Astrocyte of the spinal cord (primary cell): ENCODE measurements around the gene NFIC.
A peak's percentile ranks its signal among the peaks of the same experiment; 100 is the strongest.
"Not testable (repeated sequence)": the region's sequence is repeated elsewhere in the genome, so short reads cannot be mapped to it uniquely, and the experiment has no call there.

Source experiments
- DNase-seq: peaks from one replicate; pipeline ENCODE4 v3.0.0; 2011; ENCODE audit warnings: low read depth, low spot score
- H3K4me3 ChIP-seq: 2 replicates; pipeline ENCODE4 v1.5.1; 2011; ENCODE audit warnings: low read depth, mild to moderate bottlenecking, low read length, moderate library complexity
- in situ Hi-C: cut with HindIII; loops from 2 replicates; pipeline ENCODE4 v1.10.0; 2017; ENCODE audit warnings: low sequenced_read_pairs
- TF ChIP-seq, protein P1 (sequence below): IDR thresholded peaks from 2 replicates; pipeline ENCODE4 v1.5.1; 2012; ENCODE audit warnings: low read depth, mild to moderate bottlenecking, low read length, inconsistent platforms

The NFIC gene

DNA sequence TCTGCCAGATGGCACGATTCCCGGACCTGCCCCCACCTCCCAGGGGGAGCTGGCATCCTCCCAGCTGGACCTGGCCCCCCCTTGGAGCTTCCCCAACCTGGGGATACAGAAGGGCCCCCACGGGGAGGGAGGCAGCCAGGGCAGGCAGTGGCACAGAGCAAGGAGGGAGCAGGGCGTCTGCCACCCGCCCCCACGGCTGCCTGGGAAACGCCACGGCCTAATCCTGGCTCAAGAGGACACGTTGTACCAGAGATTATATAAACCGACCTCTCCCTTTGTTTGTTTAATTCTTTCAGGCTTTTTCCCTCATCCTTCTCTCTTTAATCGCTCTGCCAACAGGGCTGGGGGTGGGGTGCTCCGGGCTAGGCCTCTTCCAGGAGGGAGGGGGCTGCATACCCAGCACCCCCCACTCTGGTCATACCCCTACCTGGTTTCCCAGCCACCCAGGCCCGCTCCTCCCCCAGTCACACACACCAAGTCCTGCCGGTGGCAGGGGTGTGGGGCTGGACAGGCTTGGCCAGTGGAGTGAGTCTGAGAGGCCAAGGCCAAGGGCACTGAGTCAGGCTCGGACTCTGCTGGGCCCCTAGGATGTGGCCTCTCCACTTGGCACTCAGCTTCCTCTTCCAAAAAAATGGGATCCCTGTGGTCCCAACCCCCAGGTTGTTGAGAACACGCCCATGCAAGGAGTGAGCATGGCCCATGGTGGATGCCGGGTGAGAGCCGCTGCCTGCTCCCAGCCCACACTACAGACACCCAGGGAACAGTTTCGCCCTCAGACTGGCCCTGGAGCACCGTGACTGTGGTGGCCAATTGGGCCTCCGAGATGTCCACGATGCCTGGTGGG lies 29.5 kb upstream of the NFIC start:
- in situ Hi-C loops, result no loop called here
- no peak overlapping the region for H3K4me3 ChIP-seq
- peak; percentile 75 for DNase-seq
- TF ChIP-seq, protein P1, sequence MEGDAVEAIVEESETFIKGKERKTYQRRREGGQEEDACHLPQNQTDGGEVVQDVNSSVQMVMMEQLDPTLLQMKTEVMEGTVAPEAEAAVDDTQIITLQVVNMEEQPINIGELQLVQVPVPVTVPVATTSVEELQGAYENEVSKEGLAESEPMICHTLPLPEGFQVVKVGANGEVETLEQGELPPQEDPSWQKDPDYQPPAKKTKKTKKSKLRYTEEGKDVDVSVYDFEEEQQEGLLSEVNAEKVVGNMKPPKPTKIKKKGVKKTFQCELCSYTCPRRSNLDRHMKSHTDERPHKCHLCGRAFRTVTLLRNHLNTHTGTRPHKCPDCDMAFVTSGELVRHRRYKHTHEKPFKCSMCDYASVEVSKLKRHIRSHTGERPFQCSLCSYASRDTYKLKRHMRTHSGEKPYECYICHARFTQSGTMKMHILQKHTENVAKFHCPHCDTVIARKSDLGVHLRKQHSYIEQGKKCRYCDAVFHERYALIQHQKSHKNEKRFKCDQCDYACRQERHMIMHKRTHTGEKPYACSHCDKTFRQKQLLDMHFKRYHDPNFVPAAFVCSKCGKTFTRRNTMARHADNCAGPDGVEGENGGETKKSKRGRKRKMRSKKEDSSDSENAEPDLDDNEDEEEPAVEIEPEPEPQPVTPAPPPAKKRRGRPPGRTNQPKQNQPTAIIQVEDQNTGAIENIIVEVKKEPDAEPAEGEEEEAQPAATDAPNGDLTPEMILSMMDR, result no peak

DNA sequence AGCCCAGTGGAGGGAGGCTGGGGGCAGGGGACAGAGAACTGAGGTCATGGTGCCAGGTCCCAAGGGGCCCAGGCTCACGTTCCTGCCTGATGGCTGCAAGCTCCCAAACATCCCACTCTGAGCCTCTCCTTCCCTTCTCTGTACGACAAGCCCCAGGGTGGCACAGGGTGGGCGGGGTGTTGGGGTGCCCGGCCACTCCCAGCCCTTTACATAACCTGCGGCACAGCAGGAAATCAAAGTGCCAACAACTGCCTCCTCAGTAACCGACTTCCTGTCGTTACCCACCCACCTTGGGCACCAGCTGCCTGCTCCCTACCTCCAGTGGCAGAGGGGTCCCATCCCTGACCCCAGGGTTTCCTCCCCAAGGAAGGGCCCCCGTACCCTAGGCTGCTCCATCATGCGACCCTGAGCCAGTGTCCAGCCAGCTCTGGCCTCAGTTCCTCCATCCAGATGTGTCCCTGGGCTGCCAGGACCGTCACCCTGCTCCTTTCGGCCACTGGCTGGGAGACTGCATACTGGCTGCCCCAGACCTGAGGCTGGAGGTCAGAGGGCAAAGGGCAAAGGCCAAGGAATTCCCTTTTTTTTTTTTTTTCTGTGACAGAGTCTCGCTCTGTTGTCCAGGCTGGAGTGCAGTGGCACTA lies 27.7 kb upstream of the NFIC start:
- no peak for DNase-seq

DNA sequence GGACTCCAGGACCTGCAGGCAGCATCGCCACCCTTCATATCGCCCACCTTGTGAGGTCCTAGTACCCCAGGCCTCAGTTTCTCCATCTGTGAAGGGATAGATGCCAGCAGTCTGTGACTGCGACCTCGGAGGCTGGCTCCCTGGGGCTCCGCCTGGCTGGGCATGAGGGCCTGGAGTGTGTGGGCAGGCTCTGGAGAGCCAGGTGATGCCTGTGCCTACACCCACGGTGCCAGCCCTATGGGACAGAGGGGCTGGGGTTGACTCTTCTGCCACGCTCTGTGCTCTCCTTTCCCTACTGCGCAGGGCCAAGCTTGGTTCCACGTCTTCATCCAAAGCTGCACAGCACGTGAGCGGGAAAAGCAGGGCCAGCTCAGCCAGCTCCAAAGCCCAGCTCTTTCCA lies 26.0 kb upstream of the NFIC start:
- in situ Hi-C loops, result no loop called here
- TF ChIP-seq, protein P1, result no peak
- no peak for DNase-seq
- H3K4me3 ChIP-seq, result no peak overlapping the region

More for the DNA sequence above, 27.7 kb upstream of the NFIC start:
- TF ChIP-seq, protein P1, result no peak
- in situ Hi-C loops, result no loop called here
- H3K4me3 ChIP-seq, result no peak overlapping the region

DNA sequence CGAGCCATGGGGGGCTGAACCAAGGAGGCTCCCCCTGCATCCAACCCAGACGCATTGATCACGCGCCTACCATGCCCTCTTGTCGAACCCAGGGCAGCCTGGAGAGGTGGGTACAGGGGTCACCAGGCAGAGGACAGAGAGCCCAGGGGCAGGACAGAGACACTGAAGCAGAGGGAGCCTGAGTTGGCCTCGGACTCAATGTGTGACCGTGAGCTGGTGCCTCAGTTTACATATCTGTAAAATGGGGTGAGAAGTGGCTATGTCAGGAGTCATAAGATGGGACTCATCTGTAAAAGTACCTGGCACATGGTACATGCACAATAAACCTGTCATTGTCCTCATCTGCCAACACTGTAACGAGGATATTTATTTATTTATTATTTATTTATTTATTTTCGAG lies 24.1 kb upstream of the NFIC start:
- in situ Hi-C loops, result no loop called here
- no peak overlapping the region for H3K4me3 ChIP-seq
- no peak for DNase-seq
- TF ChIP-seq, protein P1, result no peak

DNA sequence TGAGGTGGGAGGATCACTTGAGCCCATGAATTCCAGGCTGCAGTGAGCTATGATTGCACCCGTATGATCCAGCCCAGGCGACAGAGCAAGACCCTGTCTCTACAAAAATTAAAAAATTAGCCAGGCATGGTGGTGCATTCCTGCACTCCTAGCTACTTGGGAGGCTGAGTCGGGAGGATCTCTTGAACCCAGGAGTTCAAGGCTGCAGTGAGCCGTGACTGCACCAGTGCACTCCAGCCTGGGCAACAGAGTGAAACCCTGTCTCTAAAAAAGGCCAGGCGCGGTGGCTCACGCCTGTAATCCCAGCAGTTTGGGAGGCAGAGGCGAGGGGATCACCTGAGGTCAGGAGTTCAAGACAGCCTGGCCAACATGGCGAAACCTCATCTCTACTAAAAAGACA lies 23.4 kb upstream of the NFIC start:
- DNase-seq, H3K4me3 ChIP-seq, in situ Hi-C loops: not testable (repeated sequence)

DNA sequence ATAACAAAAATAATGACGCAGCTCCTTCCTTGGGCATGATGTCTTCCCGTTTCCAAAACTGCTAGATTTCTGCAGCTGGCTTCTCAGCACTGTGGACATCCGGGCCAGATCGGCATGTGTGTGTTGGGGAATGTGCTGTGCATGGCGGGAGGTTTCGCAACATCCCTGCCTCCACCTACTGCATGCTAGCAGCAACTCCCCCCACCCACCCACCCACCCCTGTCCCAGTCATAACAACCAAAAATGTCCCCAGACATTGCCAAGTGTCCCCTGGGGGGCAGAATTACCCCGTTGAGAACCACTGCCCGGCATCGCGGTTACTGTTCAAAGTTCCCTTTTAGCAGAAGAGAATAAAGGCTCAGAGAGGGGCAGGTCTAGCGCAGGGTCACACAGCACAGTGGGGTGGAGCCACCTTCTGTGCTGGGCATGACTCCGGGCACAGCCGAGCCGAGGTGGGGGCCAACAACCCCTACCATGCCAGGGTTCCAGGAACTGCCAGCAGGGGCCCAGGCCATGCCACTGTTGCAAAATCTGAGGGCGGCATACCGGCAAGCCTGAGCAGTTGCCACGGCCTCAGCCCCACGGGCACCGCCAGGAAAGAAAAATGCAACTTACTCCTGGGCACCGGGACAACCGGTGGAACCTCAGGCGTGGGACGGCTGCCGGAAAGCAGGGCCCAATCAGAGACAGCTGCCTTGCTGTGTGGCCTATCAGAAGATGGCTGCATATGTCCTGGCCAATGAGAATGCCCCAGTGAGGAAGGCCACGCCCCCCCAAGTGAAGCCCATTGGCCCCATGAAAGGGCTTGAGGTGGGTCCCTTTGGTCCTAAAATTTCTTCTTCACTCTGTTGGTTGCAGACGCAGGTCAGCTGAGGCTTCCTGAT lies 22.5 kb upstream of the NFIC start:
- TF ChIP-seq, protein P1, result no peak
- in situ Hi-C loops, result no loop called here
- peak overlapping the region; percentile 16 for H3K4me3 ChIP-seq
- peak; percentile 70 for DNase-seq
